GM19043 (cell line): ENCODE results near the gene AGGF1.
"Not testable (repeated sequence)": the region's sequence is repeated elsewhere in the genome, so short reads cannot be mapped to it uniquely, and the experiment has no call there.

Source experiments
- ATAC-seq: cut with Tn5 transposase; IDR thresholded peaks from one replicate; pipeline ENCODE4 v1.9.1; 2021; ENCODE audit warnings: low read depth; ENCODE audit not compliant: unreplicated experiment

The AGGF1 gene, protein sequence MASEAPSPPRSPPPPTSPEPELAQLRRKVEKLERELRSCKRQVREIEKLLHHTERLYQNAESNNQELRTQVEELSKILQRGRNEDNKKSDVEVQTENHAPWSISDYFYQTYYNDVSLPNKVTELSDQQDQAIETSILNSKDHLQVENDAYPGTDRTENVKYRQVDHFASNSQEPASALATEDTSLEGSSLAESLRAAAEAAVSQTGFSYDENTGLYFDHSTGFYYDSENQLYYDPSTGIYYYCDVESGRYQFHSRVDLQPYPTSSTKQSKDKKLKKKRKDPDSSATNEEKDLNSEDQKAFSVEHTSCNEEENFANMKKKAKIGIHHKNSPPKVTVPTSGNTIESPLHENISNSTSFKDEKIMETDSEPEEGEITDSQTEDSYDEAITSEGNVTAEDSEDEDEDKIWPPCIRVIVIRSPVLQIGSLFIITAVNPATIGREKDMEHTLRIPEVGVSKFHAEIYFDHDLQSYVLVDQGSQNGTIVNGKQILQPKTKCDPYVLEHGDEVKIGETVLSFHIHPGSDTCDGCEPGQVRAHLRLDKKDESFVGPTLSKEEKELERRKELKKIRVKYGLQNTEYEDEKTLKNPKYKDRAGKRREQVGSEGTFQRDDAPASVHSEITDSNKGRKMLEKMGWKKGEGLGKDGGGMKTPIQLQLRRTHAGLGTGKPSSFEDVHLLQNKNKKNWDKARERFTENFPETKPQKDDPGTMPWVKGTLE

DNA sequence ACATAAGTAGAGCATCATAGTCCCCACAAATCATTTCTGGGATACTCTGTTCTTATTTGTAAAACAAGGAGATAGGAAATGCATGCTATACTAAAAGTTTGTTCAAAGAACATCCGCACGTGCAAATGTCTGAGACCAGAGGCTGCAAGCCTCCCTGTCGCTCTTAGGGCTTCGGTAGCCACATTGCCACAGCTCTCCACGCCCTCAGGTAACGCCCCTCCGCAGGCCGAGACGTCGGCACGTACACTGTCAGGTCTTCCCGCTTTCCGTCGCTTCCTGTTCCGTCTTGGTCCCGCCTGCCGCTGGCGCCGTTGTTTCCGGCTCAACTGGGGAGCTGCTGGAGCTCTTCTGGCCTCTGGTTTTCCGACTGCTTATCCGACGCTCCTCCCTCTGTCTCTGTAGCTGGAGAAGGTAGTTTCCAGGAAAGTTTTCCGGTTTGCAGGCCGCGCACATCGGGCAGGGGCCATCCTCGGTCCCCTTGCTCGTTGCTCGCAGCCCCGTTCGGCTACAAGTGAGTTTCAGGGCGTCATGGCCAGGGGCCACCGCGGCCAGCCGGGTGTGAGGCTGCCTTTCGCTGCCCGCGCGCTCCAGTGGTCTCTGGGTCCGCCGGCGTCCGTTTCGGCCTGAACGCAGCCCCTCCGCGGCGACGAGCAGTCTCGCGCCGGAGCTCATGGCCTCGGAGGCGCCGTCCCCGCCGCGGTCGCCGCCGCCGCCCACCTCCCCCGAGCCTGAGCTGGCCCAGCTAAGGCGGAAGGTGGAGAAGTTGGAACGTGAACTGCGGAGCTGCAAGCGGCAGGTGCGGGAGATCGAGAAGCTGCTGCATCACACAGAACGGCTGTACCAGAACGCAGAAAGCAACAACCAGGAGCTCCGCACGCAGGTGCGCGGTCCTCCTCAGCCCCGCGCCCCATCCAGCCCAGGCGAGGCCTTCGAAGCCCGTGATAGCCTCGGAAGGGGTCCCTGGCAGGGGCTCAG, at the start of gene AGGF1:
Gene AGGF1 (plus strand): TSS at position 308 of the 975 bp plus-strand sequence. CDS start 363 bp downstream, at position 671.
- ATAC-seq, result peak; percentile 99

DNA sequence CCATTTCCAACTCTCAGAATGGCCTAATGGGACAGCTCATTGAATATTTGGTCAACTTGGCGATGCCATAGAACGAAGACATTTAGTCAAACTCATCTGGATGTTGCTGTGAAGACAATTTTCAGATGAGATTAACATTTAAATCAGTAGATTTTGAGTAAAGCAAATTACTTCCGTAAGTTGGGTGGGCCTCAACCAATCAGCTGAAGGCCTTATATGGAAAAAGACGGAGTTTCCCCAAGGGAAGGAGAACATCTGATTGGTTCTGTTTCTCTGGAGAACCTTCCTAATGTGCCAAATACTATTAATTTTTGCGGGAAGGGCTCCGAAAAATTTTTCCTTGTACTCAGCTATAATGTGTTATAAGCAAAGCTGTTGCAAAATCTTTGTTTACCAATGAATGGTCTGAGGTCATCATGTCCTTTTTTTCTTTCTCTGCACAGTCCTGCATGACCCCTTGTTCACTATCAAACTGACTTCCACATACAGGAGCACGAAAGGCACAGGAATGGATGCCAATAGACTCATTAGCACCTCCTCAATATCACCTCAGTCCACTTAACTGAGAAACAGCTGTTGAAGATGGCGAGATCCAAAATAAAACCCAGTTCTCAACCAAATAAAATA, 49.6 kb upstream of the AGGF1 start:
- ATAC-seq, result no peak

DNA sequence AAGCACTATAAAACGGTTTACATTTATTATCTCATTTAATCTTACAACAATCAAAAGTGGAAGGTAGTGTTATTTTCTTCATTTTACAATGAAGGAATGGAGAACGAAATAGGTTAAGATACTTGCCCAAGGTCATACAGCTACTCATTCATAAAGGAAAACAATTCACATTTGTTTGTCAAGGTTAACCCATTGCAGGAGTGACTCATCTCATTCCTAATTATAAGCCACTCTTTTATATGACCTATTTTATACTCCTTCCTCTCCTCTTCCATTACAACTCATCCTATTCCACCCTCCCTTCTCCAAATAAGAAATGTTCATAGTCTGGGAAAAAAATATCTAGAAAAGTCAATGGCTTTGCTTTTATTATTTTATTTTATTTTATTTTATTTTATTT, 47.8 kb upstream of the AGGF1 start:
- ATAC-seq, result no peak

DNA sequence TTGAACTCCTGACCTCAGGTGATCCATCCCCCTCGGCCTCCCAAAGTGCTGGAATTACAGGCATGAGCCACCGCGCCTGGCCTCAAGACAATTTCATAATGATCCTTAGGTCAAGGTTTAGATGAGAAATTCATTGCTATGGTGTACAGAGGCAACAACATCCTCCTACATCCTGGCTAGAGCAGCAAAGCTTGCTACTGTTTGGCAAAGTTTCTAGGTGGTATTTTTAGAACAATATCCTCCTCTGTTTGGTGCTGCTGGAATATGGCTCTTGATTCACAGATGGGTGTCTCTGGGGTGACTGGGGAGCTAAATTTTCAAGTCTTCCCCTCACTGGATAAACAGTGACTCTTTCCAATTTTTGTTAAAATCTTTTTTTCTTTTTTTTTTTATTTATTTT, 46.7 kb upstream of the AGGF1 start:
- ATAC-seq, result no peak

DNA sequence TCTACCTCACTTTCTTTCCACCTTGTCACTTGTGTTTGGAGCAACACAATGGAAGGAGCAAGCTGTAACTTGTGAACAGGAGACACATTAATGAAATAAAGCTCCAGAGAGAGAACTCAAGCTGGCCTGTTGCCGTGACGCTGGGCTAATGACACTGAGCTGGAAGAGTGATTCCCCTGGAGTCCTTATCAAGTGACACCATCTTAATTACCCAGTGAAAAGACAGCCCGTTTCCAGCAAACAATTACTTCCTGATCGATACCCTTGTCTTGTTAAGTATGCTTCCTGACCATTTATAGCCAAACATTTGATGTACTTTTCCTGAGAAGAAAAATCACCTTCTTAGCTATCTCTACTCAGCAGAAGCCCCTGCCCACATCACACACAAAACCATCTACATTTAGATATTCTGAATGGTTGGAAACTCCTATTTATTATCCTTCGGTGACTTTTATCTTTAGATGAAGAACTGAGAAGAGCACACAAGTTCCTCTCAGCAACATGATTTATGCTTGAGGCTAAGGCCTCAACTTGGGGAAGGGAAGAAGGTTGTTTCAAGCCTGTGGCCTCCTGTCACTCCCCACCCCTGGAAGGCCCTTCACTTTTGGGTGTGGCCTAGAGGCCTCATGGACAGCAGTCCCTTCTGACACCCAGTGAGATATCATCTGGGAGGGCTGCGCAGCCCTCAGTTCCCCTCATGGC, 43.2 kb upstream of the AGGF1 start:
- ATAC-seq, result no peak

DNA sequence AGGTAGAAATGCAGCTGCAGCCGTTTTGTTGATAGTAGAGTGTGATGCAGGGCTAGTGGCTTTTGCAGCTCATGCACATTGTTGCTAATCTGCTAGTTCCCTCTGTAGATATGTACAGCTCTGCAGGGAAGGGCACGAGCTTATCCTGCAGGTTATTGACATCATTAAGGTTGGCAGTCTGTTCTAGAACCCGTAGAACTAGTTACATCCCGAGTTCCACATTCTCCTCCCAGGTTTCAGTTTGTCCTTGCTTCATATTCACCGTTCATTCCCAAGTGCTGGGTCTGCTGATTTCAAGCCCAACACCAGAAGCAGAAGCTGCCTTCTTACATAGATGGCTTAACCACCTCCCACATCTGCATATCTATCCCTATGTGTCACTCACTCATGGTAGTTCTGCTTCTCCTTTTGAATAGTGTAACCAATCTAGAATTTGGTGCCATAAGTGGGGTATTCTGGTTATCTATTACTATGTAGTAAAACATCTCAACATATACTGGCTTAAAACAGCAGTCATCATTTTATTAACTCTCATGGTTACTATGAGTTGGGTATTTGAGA, 39.2 kb upstream of the AGGF1 start:
- no peak for ATAC-seq

DNA sequence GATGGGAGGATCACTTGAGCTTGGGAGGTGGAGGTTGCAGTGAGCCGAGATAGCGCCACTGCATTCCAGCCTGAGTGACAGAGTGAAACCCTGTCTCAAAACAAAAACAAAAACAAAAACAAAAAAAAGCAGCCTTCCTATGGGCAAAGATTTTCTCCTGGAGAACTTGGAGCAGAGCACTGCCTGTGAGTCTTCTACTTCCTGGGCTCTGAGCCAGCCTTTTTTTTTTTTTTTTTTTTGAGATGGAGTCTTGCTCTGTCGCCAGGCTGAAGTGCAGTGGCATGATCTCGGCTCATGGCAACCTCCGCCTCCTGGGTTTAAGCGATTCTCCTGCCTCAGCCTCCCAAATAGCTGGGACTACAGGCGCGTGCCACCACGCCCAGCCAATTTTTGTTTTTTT, 36.8 kb upstream of the AGGF1 start:
- not testable (repeated sequence) for ATAC-seq

DNA sequence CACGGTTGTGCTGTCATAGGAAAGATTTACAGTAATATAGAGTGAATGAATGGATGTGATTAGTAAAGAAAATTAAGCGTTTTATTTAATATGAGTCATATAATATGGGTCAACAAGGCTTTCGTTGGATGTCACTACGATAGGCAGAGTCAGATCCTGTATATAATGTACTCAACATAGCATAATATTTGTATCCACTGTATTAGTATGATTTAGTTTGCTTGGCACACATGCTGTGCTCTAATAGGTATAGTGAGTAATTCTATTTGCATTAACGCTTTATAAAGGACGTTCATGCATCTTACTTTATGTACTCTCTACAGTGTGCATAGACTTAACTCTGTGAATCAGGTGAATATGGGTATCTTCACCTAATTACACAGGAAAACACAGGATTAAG, 35.9 kb upstream of the AGGF1 start:
- ATAC-seq, result no peak

DNA sequence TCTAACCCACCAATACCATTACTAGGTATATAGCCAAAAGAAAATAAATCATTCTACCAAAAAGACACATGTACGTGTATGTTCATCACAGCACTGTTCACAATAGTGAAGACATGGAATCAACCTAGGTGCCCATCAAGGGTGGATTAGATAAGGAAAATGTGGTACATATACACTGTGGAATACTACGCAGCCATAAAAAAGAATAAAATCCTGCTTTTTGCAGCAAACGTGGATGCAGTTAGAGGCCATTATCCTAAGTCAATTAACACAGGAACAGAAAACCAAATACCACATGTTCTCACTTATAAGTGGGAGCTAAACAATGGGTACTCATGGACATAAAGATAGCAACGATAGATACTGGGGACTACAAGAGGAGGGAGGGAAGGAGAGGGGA, 32.0 kb upstream of the AGGF1 start:
- not testable (repeated sequence) for ATAC-seq

DNA sequence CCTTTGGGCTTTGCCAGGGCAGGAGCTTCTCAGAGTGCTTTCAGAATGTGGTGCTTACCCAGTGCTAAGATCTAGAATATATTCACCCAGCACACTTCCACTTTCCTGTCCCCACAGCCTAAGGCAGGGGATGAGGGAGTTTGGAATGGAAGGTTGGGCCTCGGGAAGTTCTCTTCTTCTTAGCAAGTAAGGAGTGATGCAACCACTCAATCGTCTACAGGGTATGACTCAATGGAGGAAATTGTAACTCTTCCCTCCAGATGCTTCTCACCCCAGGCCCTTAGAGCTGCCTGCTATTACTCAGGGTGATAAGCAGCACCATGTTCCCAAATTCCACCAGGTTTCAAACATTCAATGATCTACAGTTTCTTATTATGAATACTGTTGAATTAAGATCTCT, 30.8 kb upstream of the AGGF1 start:
- no peak for ATAC-seq

DNA sequence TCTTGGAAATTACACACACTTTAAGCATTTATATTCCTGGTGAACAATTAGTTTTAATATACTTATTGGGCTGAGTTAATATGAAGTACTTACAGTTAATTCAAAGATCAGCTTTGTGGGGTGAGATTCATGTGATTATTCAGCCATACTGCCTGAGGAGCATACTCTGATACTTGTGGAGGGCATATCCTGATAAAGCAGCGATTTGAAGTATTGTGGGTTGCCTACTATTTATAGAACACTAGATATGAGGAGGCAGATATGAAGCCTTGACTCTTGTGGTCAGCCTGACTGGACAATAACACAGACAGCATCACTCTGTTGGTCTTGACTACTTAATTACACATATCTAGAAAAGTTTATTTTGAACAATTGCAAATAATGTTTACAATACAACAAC, 27.0 kb upstream of the AGGF1 start:
- no peak for ATAC-seq

DNA sequence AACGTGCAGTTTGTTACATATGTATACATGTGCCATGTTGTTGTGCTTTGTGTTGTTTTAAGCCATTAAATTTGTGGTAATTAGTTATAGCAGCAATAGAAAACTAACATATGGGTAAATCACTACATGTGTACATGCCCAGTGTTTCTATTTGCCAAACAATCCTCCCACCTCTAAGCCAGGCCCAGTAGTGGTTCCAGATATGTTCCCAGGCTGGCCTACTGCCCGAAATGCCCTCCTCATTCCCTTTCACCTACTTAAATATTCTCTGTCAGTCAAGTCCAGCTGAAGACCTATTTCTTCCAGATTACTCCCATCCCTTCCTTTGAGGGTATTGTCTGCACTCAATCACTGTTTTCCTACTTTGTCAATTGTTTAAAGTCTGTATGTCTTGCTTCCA, 24.1 kb upstream of the AGGF1 start:
- ATAC-seq, result no peak

DNA sequence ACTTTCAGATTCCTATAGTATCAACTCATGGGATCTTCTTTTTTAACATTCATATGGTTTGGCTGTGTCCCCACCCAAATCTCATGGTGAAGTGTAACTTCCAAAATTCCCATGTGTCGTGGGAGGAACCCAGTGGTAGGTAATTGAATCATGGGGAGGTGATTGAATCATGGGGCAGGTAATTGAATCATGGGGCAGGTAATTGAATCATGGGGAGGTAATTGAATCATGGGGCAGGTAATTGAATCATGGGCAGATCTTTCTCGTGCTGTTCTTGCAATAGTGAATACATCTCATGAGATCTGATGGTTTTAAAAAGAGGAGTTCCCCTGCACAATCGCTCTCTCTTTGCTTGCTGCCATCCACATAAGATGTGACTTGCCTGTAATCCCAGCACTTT, 21.8 kb upstream of the AGGF1 start:
- ATAC-seq, result no peak

DNA sequence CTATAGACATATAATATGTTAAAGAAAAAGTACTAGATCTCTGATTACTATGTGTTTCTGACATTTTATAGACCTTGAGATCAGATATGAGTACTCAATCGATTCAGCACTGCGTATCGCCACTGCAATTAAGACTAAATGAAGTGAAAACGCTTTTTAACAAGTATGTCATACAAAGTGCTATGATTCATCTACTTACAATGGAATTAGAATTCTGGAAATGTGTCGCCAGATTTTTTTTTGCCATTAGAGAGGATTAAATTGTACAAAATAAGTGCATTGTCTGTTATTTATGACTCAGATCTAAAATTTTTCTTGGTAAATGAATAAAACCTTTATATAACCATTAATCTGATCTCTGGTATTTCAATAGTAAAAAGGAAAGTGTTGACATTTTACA, 20.0 kb upstream of the AGGF1 start:
- ATAC-seq, result no peak

DNA sequence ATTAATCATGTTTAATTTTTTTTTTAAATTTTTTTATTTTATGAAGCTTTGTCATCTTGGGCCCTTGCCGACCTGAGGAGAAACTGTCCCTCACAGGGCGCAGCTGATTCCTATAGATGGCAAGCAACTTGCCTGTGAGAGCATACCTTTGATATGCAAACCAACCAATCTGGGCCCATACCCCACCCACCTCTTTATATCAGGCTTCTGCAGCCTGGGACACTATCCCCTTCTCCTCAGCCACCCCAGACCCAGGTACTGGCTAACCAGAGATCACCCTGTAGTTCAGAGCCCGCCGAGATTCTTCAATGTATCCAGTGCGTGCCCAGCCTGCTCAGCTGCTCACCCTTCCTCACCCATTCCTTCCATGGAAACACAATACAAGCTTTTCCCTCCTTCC, 18.7 kb upstream of the AGGF1 start:
- no peak for ATAC-seq

DNA sequence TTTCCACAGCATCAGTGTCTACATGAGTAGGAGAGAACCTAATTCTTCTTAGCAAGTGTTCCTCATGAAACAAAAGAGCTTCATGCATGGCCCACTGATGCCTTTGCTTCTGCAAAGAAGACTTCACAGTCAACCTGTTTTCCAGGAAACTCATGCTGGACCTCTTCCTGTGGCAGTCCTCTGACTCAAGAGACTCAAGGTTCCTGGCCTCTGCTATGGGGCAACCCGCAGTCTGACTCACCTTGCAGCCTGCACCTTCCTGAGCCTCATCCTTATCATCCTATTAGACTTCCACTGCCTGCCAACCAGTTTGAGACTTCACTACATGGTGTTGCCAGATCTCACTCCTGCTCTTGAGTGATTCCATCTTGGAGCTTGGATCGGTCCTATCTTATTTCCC, 17.6 kb upstream of the AGGF1 start:
- no peak for ATAC-seq

DNA sequence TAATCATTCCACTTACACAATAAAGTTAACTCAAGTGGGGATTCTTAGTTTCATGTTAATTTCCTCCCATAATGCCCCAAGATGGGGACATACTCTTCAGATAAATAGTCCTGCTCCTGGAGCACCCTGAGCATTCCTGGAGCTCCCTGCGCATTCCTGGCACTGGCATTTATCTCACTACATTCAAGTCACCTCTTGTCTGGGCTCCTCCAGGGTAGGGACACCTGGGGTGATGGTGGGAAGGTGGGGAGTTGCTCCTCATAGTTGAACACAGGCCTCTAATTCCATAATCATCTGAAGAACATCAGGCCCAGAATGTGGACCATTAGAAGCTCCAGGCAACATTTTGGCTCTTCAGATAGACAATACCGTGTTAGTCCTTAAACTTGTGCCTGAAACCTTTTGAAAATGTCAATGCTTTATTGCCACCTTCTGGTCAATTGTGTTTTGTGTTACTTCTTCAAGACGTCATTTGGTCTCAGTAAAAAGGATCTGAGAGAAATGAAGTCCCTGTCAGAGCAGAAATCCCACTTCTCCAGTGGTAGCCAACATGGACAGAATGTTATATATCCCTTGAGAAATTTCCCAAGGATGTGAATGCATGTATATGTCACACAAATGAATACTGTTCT, 14.2 kb upstream of the AGGF1 start:
- no peak for ATAC-seq

DNA sequence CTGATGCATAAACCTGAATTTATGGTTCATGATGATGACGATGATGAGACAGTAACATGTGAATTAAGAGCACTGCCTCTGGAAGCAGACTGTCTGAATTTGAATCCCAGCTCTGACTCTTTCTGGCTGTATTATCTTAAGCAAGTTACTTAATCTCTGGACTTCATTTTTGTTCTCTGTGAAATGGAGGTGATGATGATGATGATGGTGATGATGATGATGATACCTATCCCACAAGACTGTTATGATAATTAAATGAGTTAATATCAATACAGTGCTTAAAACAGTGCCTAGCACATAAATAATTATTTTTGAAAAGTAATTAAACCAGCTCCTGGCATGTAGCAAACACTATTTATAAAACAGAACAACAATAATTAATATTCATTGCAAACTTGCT, 13.2 kb upstream of the AGGF1 start:
- ATAC-seq, result no peak

DNA sequence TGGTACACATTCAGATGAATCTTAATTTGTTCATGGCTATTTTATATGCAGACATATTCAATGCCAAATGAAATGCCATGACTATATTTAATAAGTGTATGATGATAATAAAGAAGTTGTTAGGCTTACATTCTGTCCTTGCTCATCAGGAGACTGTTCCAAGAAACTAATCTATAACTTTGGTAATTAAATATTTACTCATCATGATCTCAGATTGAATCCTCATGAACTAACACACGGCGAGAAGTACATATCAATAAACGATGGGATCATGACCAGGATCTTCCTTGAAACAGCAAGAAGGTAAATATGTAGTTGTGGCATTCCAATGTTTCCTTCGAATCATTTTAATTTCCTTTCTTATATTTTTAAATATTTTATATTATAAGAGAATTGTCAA, 12.5 kb upstream of the AGGF1 start:
- no peak for ATAC-seq
